ENCODE results near the gene HYKK. TPM values are rescaled to one million over a fixed set of nuclear protein-coding genes. Genes with fewer than 3 reads are reported as not detected.

Gene HYKK, protein sequence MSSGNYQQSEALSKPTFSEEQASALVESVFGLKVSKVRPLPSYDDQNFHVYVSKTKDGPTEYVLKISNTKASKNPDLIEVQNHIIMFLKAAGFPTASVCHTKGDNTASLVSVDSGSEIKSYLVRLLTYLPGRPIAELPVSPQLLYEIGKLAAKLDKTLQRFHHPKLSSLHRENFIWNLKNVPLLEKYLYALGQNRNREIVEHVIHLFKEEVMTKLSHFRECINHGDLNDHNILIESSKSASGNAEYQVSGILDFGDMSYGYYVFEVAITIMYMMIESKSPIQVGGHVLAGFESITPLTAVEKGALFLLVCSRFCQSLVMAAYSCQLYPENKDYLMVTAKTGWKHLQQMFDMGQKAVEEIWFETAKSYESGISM
- total RNA-seq, result 10 to 100 TPM in 2 of 3 donors, 1 to 10 TPM in 1; 8.6 to 14.7 (median 10.9) TPM

DNA sequence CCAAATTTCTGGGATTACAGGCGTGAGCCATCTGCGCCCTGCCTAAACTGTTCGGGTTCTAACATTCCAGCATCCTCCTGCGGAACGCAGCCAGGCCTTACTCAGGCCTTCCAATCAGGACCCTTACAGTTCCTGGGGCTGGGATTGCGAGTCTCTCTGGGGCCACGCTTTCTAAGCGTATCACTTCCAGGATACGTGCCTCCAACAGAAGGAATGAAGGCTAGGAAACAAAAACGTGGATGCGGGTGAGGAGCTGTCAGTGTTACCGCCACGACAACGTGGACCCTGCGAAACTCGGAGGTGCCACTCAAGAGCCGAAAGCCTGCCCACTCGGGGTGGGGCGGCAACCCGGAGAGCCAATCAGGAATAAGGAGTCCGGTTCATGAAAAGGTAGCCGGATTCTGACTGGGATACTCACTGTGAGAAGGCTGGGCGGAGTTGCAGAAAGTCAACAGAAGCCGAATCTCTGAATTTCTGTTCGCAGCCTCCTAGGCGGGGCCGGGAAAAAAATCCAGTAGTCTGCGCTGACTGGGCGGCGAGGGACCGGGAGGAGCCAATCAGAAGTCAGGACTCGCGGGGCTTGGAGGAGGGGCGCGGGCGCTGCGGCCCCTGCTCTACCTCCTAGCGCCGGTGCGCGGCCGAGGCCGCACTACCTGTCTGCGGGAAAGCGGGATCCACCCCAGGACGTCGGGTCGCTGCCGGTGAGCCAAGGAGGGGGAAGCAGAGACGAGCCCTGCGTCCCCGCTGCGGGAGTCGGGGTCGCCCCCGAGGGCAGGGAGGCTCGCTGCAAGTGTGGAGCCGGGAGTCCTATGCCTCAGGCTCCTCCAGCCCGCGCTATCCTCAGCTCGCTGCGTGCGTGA is at the start of gene HYKK:
TSS of gene HYKK (plus strand) at position 607 of the 860 bp plus-strand sequence. CDS start 5,512 bp downstream, outside the sequence.
- peak; percentile 93 to 95 for DNase-seq (ENCODE audit: low spot score in 2 of 2)
- Histone ChIP-seq H3K27me3 (no peaks in the 10 kb centered on the region), H3K36me3 (no peaks in the 10 kb centered on the region), H3K4me1 (no peaks in the 10 kb centered on the region), H3K9me3 (no peaks in the 10 kb centered on the region), H3K27ac (peak within 1 kb of the TSS; percentile 70 to 75), H3K4me3 (peak within 1 kb of the TSS; percentile 73 to 91 (median 84))
- peak in 1 of 3 donors; percentile 8 for TF ChIP-seq POLR2AphosphoS5 (IDR thresholded peaks at IDR 0.05)
- TF ChIP-seq, protein P1, sequence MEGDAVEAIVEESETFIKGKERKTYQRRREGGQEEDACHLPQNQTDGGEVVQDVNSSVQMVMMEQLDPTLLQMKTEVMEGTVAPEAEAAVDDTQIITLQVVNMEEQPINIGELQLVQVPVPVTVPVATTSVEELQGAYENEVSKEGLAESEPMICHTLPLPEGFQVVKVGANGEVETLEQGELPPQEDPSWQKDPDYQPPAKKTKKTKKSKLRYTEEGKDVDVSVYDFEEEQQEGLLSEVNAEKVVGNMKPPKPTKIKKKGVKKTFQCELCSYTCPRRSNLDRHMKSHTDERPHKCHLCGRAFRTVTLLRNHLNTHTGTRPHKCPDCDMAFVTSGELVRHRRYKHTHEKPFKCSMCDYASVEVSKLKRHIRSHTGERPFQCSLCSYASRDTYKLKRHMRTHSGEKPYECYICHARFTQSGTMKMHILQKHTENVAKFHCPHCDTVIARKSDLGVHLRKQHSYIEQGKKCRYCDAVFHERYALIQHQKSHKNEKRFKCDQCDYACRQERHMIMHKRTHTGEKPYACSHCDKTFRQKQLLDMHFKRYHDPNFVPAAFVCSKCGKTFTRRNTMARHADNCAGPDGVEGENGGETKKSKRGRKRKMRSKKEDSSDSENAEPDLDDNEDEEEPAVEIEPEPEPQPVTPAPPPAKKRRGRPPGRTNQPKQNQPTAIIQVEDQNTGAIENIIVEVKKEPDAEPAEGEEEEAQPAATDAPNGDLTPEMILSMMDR (IDR thresholded peaks at IDR 0.05), result peak in 1 of 3 donors; percentile 44
- no peak for TF ChIP-seq POLR2A (IDR thresholded peaks at IDR 0.05)
- intact Hi-C loops (cut with DNase I; ENCODE audit: low total_unique reads), result no loop called here

DNA sequence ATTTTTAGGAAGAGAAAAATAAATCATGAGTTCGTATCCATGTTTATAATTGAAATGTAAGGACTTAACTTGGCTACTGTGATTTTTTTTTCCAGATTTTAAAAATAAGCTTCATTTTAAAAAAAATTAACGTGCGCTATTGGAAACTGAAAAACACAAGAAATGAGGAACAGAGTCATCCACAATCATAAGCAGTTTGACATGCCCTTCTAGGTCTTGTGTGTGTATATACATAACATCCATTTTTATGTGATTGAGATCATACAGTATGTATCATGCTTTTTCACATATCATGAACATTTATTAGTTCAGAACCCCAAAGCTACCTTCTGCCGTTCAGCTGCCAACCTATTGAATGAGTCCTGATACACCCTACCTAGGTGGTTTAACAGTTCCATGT is 46.6 kb upstream of the HYKK start:
- Histone ChIP-seq H3K27ac (peak overlapping the region in 1 of 2 donors; percentile 23), H3K36me3 (no peaks in the 10 kb centered on the region), H3K4me1 (peaks cover 0 to 13% of the 10 kb centered on the region in 2 donors), H3K27me3 (no peaks in the 10 kb centered on the region), H3K4me3 (no peak overlapping the region), H3K9me3 (no peaks in the 10 kb centered on the region)
- intact Hi-C loops (cut with DNase I; ENCODE audit: low total_unique reads), result no loop called here
- DNase-seq (ENCODE audit: low spot score in 2 of 2), result no peak
- TF ChIP-seq POLR2A (IDR thresholded peaks at IDR 0.05) (no peak), POLR2AphosphoS5 (IDR thresholded peaks at IDR 0.05) (no peak)
- TF ChIP-seq, protein P1 (IDR thresholded peaks at IDR 0.05), result no peak

DNA sequence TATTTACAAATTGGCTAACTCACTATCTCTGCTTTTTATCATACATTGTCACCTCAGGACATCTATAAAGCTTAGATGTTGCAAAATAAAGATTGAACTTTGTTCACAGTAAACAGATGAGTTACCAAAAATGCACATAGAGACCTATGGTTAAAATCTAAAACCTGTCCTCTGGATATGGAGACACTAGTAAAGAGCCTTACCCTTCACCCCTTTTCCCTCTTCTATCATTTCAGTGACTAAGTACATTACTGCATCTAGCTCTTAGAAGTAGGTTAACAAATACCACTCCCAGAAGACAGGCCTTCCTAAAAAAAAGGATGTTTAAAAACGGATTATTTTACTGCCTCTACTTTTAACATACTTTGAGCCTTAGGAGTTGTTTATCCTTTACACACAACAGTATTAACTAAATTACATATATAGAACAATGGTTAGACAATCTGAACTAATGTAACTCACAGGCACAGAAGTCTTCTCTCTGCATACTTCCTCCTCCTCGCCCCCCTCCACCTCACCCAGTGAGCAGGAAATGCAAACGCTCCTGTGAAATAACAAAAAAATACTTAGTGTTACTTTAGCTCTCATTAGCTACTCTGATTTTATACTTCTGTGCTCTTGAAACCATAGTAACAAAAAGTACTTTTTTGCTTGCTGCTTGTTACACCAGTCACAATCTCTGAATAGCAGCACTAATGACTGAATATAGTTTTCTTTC is 46.0 kb upstream of the HYKK start:
- no peaks in the 10 kb centered on the region for H3K36me3 ChIP-seq
- no peak for TF ChIP-seq POLR2A (IDR thresholded peaks at IDR 0.05)
- TF ChIP-seq, protein P1 (IDR thresholded peaks at IDR 0.05), result no peak
- no peak for TF ChIP-seq POLR2AphosphoS5 (IDR thresholded peaks at IDR 0.05)
- peak overlapping the region in 1 of 2 donors; percentile 23 for H3K27ac ChIP-seq
- intact Hi-C loops (cut with DNase I; ENCODE audit: low total_unique reads), result no loop called here
- H3K27me3 ChIP-seq, result no peaks in the 10 kb centered on the region
- H3K9me3 ChIP-seq, result no peaks in the 10 kb centered on the region
- DNase-seq (ENCODE audit: low spot score in 2 of 2), result no peak
- no peak overlapping the region for H3K4me3 ChIP-seq
- peaks cover 0 to 7% of the 10 kb centered on the region in 2 donors for H3K4me1 ChIP-seq

DNA sequence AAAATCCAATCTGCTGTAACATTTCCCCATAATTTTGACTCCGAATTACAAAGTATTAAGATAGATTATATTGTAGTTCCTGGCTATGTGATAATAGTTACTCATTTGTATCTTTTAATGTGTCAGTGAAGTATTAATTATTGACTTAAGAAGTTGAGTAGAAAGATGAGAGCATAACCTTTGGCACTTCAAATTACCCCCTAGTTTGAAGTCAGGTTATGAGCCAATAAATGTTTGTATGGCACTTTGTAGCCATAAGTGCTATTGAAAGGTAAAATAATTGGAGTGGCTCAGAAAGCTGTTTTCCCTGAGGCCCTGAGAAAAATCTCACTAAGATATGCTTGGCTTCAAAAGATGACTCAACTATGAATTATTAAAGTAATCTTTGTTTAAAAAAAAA is 38.3 kb upstream of the HYKK start:
- Histone ChIP-seq H3K27me3 (no peaks in the 10 kb centered on the region), H3K36me3 (peaks cover 2% of the 10 kb centered on the region), H3K4me1 (no peaks in the 10 kb centered on the region), H3K27ac (no peak overlapping the region), H3K4me3 (no peak overlapping the region), H3K9me3 (no peaks in the 10 kb centered on the region)
- intact Hi-C loops (cut with DNase I; ENCODE audit: low total_unique reads), result no loop called here
- DNase-seq (ENCODE audit: low spot score in 2 of 2), result no peak
- no peak for TF ChIP-seq POLR2A (IDR thresholded peaks at IDR 0.05)
- no peak for TF ChIP-seq POLR2AphosphoS5 (IDR thresholded peaks at IDR 0.05)
- TF ChIP-seq, protein P1 (IDR thresholded peaks at IDR 0.05), result no peak

All from breast epithelium (tissue), 4 donors.